Measurements from ENCODE around the gene ATF4.
"Not testable (repeated sequence)": the region's sequence is repeated elsewhere in the genome, so short reads cannot be mapped to it uniquely, and the experiment has no call there.

The ATF4 gene

GRCh38 chr22:39511226-39511625 lies 9.1 kb upstream of the ATF4 start:
- DNase-seq (ENCODE audit: low read depth) = no peak

- no peak for DNase-seq (ENCODE audit: low read depth)
These were observed 8.3 kb upstream of the ATF4 start for GRCh38 chr22:39512026-39512425.

GRCh38 chr22:39513791-39514190 lies 6.6 kb upstream of the ATF4 start:
- DNase-seq (ENCODE audit: low read depth) = no peak

- no peak for DNase-seq (ENCODE audit: low read depth)
These were observed 5.9 kb upstream of the ATF4 start for GRCh38 chr22:39514373-39514973.

GRCh38 chr22:39515266-39516050 lies 4.9 kb upstream of the ATF4 start:
- no peak for DNase-seq (ENCODE audit: low read depth)

DNA sequence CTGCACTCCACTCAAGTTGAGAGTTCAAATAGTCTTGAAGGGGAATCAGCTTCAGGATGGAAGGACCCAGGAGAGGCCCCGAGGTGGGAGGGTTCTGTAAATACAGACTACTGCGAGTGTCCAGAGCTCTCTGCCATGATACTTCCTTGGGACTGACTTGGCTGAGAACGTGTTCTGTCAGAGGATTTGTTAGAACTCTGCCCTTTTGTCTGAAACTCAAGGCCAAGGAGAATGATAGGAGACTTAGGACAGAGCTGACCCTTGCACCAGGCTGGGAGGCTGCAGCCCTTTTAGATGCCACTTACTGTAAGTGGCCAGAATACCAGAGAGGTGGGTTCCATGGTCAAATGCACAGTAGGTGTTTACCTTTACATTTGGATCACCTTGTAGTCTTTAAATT lies 2.9 kb upstream of the ATF4 start:
- DNase-seq (ENCODE audit: low read depth) = no peak

- peak; percentile 41 for DNase-seq (ENCODE audit: low read depth)
These were observed 2.1 kb upstream of the ATF4 start for GRCh38 chr22:39518144-39518786.

DNA sequence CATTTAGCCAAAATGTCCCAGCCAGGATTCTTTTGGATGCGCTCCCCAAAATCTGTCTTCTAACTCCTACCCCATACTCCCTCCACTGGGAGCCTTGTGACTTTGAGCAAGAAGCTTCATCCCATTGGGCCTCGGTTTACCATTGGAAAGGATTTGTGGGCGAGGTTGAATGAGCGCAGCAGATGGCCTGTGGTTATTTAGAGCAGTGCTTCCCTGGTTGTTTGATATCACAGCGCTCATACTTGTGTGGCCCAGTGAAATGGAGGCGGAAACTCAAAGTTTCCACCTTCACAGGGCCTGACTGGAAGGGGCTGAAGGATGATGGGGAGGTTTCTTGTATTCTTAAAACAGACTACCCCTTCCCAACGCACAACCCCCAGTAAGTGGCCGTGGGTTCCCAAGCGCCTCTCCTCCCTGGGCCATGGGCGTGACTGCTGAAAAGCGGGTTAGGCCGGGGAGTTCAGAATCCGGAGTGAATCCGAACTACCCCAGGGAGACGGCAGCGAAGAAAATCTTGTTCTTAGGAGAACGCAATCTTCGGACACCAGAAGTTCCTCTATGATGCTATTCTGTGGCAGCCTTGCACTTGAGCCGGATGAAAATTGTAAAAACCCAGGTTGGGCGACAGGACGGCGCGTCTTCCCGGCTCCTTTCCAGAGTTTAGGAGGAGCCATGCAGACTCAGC lies 1.2 kb upstream of the ATF4 start:
- no peak for DNase-seq (ENCODE audit: low read depth)

DNA sequence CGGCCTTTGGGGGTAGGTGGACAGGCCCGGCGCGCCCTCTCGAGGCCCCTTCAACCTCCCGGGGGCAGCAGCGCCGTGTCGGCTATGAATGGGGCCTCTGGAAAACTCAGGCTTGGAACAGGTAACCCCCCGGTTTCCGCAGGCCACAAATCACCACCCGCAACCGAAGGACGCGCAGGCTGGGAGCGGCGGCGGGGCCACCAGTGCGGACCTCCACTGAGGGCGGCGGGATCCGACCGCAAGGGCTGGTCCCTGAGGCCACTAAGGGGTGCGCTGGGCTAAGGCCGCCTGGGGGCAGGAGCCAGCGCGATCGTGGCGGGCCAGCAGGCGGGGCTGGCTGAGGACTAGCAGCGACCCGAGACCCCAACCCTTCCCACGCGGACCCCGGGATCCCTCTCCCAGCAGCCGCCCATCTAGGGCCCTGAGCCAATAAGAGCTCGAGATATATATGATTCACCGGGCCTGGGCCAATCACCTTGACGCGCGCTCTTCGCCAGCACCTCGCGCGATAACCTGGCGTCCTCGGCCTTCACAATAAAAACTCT lies 609 bp upstream of the ATF4 start:
- peak; percentile 56 for DNase-seq (ENCODE audit: low read depth)

GRCh38 chr22:39521106-39521885 lies 934 bp downstream of the ATF4 start:
- DNase-seq (ENCODE audit: low read depth) = peak; percentile 85

DNA sequence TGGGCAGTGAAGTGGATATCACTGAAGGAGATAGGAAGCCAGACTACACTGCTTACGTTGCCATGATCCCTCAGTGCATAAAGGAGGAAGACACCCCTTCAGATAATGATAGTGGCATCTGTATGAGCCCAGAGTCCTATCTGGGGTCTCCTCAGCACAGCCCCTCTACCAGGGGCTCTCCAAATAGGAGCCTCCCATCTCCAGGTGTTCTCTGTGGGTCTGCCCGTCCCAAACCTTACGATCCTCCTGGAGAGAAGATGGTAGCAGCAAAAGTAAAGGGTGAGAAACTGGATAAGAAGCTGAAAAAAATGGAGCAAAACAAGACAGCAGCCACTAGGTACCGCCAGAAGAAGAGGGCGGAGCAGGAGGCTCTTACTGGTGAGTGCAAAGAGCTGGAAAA lies 1.7 kb downstream of the ATF4 start:
- DNase-seq (ENCODE audit: low read depth) = not testable (repeated sequence)

GRCh38 chr22:39522567-39523300 lies 2.4 kb downstream of the ATF4 start:
- DNase-seq (ENCODE audit: low read depth) = peak; percentile 58

- DNase-seq (ENCODE audit: low read depth) = no peak
These were observed 3.9 kb downstream of the ATF4 start for GRCh38 chr22:39524089-39524752.

DNA sequence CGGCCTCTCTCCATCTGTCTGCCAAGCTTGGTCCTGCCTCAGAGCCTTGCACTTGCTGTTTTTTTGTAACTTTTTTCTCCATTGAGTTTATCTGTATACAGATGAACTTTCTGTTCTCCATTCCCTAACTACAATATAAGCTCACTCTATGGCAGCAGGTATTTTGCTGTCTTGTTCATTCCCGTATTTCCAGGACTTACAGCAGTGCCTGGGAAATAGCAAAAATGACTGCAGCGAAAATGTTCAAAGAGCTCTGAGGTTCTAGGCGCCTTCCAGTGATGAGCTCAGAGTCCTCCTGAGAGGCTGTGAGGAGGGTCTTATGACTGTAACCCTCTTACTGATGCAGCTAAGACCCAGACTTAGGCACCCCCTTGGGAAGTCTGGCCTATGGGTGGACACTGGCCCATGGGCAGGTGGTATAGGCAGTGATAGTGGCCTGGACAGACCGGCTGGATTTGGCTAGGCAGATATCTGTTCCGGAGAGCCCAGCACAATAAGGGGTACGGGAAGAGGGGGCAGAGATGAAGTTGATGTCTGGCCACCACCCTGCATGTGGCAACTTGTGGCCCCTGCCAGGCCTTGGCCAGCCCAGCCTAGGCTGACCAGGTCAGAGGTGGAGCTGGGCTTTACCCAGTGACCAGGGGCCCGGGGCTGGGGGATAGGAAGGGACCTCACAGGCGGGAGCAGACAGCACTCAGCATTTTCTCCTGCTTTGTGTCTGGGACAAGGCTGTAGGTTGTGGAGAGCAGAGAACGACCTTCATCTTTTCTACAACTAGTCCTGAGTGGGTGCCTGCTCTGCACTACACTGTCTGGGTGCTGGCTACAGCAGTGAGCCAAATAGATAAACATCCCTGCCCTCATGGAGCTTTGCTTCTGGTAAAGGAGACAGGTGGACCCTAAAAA lies 4.6 kb downstream of the ATF4 start:
- no peak for DNase-seq (ENCODE audit: low read depth)

GRCh38 chr22:39525658-39525975 lies 5.3 kb downstream of the ATF4 start:
- no peak for DNase-seq (ENCODE audit: low read depth)

GRCh38 chr22:39526736-39527171 lies 6.4 kb downstream of the ATF4 start:
- DNase-seq (ENCODE audit: low read depth) = no peak

DNA sequence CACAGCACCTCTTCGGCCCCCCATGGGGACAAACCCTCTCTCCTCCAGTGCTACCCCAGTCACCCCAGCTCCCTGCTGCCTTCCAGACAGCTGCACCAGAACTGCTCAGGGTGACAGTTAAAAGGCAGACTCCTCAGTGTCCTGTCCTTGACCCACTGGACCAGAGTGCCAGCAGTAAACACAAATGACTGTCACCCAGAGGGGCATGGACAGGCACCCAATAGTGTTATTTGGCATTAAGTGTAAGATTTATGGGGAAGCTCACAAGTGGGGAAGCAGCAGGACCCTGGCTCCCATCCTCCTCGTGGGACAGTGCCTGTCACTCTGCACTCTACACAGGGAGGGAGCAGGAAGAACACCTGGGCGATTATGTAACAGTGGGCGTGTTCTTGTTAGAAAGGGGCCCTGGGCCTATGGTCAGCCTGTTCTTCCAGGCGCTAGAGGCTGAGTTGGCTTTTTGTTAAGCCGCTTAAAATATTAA lies 7.2 kb downstream of the ATF4 start:
- DNase-seq (ENCODE audit: low read depth) = no peak

- DNase-seq (ENCODE audit: low read depth) = no peak
These were observed 7.8 kb downstream of the ATF4 start for GRCh38 chr22:39528080-39528661.
